ENCODE measurements around the gene PIM1. TPM values are rescaled to one million over a fixed set of nuclear protein-coding genes. Genes with fewer than 3 reads are reported as not detected.

Gene PIM1
- total RNA-seq, 1 experiment from 2014 or later: 8.9 TPM

- Histone ChIP-seq H3K4me3 (ENCODE audit: low read depth, low read length, poor library complexity, severe bottlenecking) (no peak overlapping the region), H3K4me1 (ENCODE audit: insufficient read depth, low read length, poor library complexity, severe bottlenecking) (peaks cover 8% of the 10 kb centered on the region), H3K36me3 (ENCODE audit: insufficient read depth, low read length, poor library complexity, severe bottlenecking) (peaks cover 31% of the 10 kb centered on the region), H3K9me3 (ENCODE audit: low read depth, low read length, poor library complexity, severe bottlenecking) (no peaks in the 10 kb centered on the region), H3K27me3 (replicated peaks; ENCODE audit: insufficient read depth, low read depth, low read length, poor library complexity) (no peaks in the 10 kb centered on the region), H3K27ac (ENCODE audit: low read depth, low read length, poor library complexity, severe bottlenecking) (no peak overlapping the region)
- CTCF ChIA-PET: no interaction called here
- POLR2A ChIA-PET (ENCODE audit: low non-redundant PET): interaction anchor here (0.7 kb wide), 1 partner anchor 35 kb away, joined by 5 read pairs; no protein-coding TSS in a partner anchor
- no TSS peak for BruUV-seq (replicated peaks)
- DNase-seq (ENCODE audit: low spot score): no peak
- intact Hi-C loops (cut with micrococcal nuclease; ENCODE audit: unreplicated experiment): loop anchor here (10.0 kb wide), 1 partner anchor 291 kb away; the partner anchor contains the start of gene C6orf89
- TF ChIP-seq CTCF (conservative IDR thresholded peaks at IDR 0.05; ENCODE audit: low read depth, low read length): no peak
- no peak for TF ChIP-seq EZH2 (IDR thresholded peaks at IDR 0.05; ENCODE audit: borderline replicate concordance, low read depth, low read length, poor library complexity, severe bottlenecking)
Observed at GRCh38 chr6:37175332-37176267, 5.6 kb downstream of the PIM1 start.

GRCh38 chr6:37176268-37177076, 6.5 kb downstream of the PIM1 start:
- intact Hi-C loops (cut with micrococcal nuclease; ENCODE audit: unreplicated experiment): loop anchor here (10.0 kb wide), 1 partner anchor 292 kb away; the partner anchor contains the start of gene C6orf89
- POLR2A ChIA-PET (ENCODE audit: low non-redundant PET): interaction anchor here (0.7 kb wide), 1 partner anchor 34 kb away, joined by 5 read pairs; no protein-coding TSS in a partner anchor
- no TSS peak for BruUV-seq (replicated peaks)

More at GRCh38 chr6:37176268-37177076, 6.5 kb downstream of the PIM1 start:
- CTCF ChIA-PET: interaction anchor here (1.5 kb wide), 1 partner anchor 158 kb away, joined by 3 read pairs; no protein-coding TSS in a partner anchor
- Histone ChIP-seq H3K4me1 (ENCODE audit: insufficient read depth, low read length, poor library complexity, severe bottlenecking) (peaks cover 5% of the 10 kb centered on the region), H3K27ac (ENCODE audit: low read depth, low read length, poor library complexity, severe bottlenecking) (no peak overlapping the region), H3K9me3 (ENCODE audit: low read depth, low read length, poor library complexity, severe bottlenecking) (no peaks in the 10 kb centered on the region), H3K27me3 (replicated peaks; ENCODE audit: insufficient read depth, low read depth, low read length, poor library complexity) (no peaks in the 10 kb centered on the region), H3K4me3 (ENCODE audit: low read depth, low read length, poor library complexity, severe bottlenecking) (no peak overlapping the region), H3K36me3 (ENCODE audit: insufficient read depth, low read length, poor library complexity, severe bottlenecking) (peaks cover 31% of the 10 kb centered on the region)
- no peak for DNase-seq (ENCODE audit: low spot score)
- TF ChIP-seq CTCF (conservative IDR thresholded peaks at IDR 0.05; ENCODE audit: low read depth, low read length) (no peak), EZH2 (IDR thresholded peaks at IDR 0.05; ENCODE audit: borderline replicate concordance, low read depth, low read length, poor library complexity, severe bottlenecking) (no peak)

Measured in A673 (cell line).